Left cardiac atrium (tissue), 4 donors: ENCODE results near the gene SRGN. TPM values are rescaled to one million over a fixed set of nuclear protein-coding genes. Genes with fewer than 3 reads are reported as not detected.
"Not testable (repeated sequence)": the region's sequence is repeated elsewhere in the genome, so short reads cannot be mapped to it uniquely, and the experiment has no call there.

Experiments used
- ATAC-seq, 2 donors: fragments of 200-7000 bp; cut with Tn5 transposase; one replicate each; pipeline ENCODE4 v1.9.1; 2020; ENCODE audit warnings: mild to moderate bottlenecking in 2 of 2, moderate library complexity in 2 of 2
- DNase-seq: peaks from one replicate; pipeline ENCODE4 v3.0.0-alpha.2; 2020
- intact Hi-C, 2 donors: fragments of 100-400 bp; cut with DNase I; formaldehyde crosslinking; loops; one replicate each; pipeline versions ENCODE4 v1.14.1 to v1.15.1; 2022 to 2023
- long read RNA-seq: library from polyadenylated mRNA; unstranded; transcript quantifications from one replicate; pipeline ENCODE4 v2.0.0, GENCODE V29; 2021
- total RNA-seq, 2 donors: library from RNA; stranded (reverse); fragmentation: NEBNext Ultra II Directional; extraction: Animal tissue kit (Norgen Biotek cat#: 25700); gene quantifications; one replicate each; pipeline ENCODE4 v1.2.1, GENCODE V29; 2021
- donor health status: DM: no; HTN: yes; CAD: no.
- donor health status: DM: no; HTN: yes; CAD: no; lungs with severe emphysema.
- donor health status: DM: yes; HTN: yes; CAD: no.
- donor health status: Dilated cardiomyopathy.

SRGN gene
- 100 to 1,000 TPM in 1 of 2 donors, 10 to 100 TPM in 1; 89.7 to 121 TPM for total RNA-seq
- long read RNA-seq, transcript SRGN-201 (3 exons, 1,208 nt) = major isoform, 12 of 12 reads
- long read RNA-seq, partial matches to known transcripts = 0 of 12 reads
- long read RNA-seq, other reads (novel, unspliced or antisense) = 0 of 12 reads

GRCh38 chr10:69087590-69088470 is at the start of gene SRGN:
Gene SRGN, plus strand, starts transcription at chr10:69088103. Its CDS starts 55 bp downstream, at chr10:69088158.
- intact Hi-C loops = no loop called here
- peak; percentile 85 to 86 for ATAC-seq
- peak; percentile 84 for DNase-seq

- DNase-seq, intact Hi-C loops, ATAC-seq: not testable (repeated sequence)
These were observed 47.0 kb upstream of the SRGN start for GRCh38 chr10:69040904-69041303.

GRCh38 chr10:69042417-69042816 is 45.5 kb upstream of the SRGN start:
- ATAC-seq = no peak
- DNase-seq = no peak
- intact Hi-C loops = no loop called here

GRCh38 chr10:69042838-69043237 is 45.1 kb upstream of the SRGN start:
- intact Hi-C loops = no loop called here
- no peak for ATAC-seq
- DNase-seq = no peak

GRCh38 chr10:69043931-69044531 is 43.9 kb upstream of the SRGN start:
- ATAC-seq (no peak), DNase-seq (no peak)
- intact Hi-C loops = no loop called here

- DNase-seq (no peak), ATAC-seq (no peak)
- intact Hi-C loops = no loop called here
These were observed 43.4 kb upstream of the SRGN start for GRCh38 chr10:69044546-69044945.

- no peak for DNase-seq
- intact Hi-C loops = no loop called here
- ATAC-seq = peak in 1 of 2 donors; percentile 23
These were observed 42.2 kb upstream of the SRGN start for GRCh38 chr10:69045441-69046300.

GRCh38 chr10:69047111-69047832 is 40.6 kb upstream of the SRGN start:
- intact Hi-C loops = no loop called here
- ATAC-seq (no peak), DNase-seq (no peak)

GRCh38 chr10:69048103-69048502 is 39.8 kb upstream of the SRGN start:
- DNase-seq (peak; percentile 38), ATAC-seq (peak; percentile 65 to 76)
- intact Hi-C loops = no loop called here

GRCh38 chr10:69049566-69049961 is 38.3 kb upstream of the SRGN start:
- no peak for DNase-seq
- intact Hi-C loops = no loop called here
- peak in 1 of 2 donors; percentile 48 for ATAC-seq

GRCh38 chr10:69051303-69051702 is 36.6 kb upstream of the SRGN start:
- ATAC-seq (peak; percentile 39 to 48), DNase-seq (no peak)
- intact Hi-C loops = loop anchor here in 1 of 2 donors (5.0 kb wide), 1 partner anchor 41 kb away; no protein-coding TSS in a partner anchor

- intact Hi-C loops = loop anchor here in 1 of 2 donors (5.0 kb wide), 1 partner anchor 40 kb away; no protein-coding TSS in a partner anchor
- peak; percentile 39 to 40 for ATAC-seq
- no peak for DNase-seq
These were observed 36.0 kb upstream of the SRGN start for GRCh38 chr10:69051710-69052487.

GRCh38 chr10:69052736-69053135 is 35.2 kb upstream of the SRGN start:
- intact Hi-C loops = loop anchor here in 1 of 2 donors (5.0 kb wide), 1 partner anchor 40 kb away; no protein-coding TSS in a partner anchor
- ATAC-seq (no peak), DNase-seq (no peak)

GRCh38 chr10:69055241-69055640 is 32.7 kb upstream of the SRGN start:
- DNase-seq = no peak
- intact Hi-C loops = no loop called here
- no peak for ATAC-seq

GRCh38 chr10:69056129-69056528 is 31.8 kb upstream of the SRGN start:
- ATAC-seq (peak; percentile 42 to 48), DNase-seq (no peak)
- intact Hi-C loops = no loop called here

GRCh38 chr10:69056536-69057260 is 31.2 kb upstream of the SRGN start:
- ATAC-seq = no peak
- DNase-seq = no peak
- intact Hi-C loops = no loop called here
